Testis (tissue), 3 donors: ENCODE data around the gene RNF180. TPM values are rescaled to one million over a fixed set of nuclear protein-coding genes. Genes with fewer than 3 reads are reported as not detected.
A peak's percentile ranks its signal among the peaks of the same experiment; 100 is the strongest.

ENCODE experiments used
- DNase-seq: peaks from one replicate; pipeline ENCODE4 v3.0.0-alpha.2; 2019
- H3K27ac ChIP-seq, 2 donors: fragments of 200-600 bp; sonication (generic); one replicate each; pipeline ENCODE4 v1.5.1; 2019
- H3K27me3 ChIP-seq: fragments of 200-600 bp; sonication (generic); one replicate; pipeline ENCODE4 v1.5.1; 2019
- H3K36me3 ChIP-seq: fragments of 200-600 bp; sonication (generic); one replicate; pipeline ENCODE4 v1.5.1; 2017; ENCODE audit warnings: low read depth; ENCODE audit errors: missing control alignments
- H3K4me1 ChIP-seq: fragments of 200-600 bp; sonication (generic); one replicate; pipeline ENCODE4 v1.5.1; 2019
- H3K4me3 ChIP-seq, 2 donors: fragments of 200-600 bp; sonication (generic); one replicate each; pipeline ENCODE4 v1.5.1; 2017 to 2019
- H3K9me3 ChIP-seq: fragments of 200-600 bp; sonication (generic); one replicate; pipeline ENCODE4 v1.5.1; 2017
- POLR2A ChIP-seq: fragments of 450-650 bp; IDR thresholded peaks from one replicate; pipeline ENCODE4 v1.6.1; 2017; ENCODE audit warnings: antibody characterized with exemption, mild to moderate bottlenecking, moderate library complexity
- WGBS, 2 donors: methylation state at CpG; one replicate each; pipeline ENCODE4 v1.1.5; 2018; 5-methylcytosine and 5-hydroxymethylcytosine counted together
- intact Hi-C: fragments of 100-400 bp; cut with DNase I; formaldehyde crosslinking; loops from one replicate; pipeline ENCODE4 v1.15.1; 2023; ENCODE audit warnings: low total_unique reads
- polyA plus RNA-seq: library from polyadenylated mRNA; stranded (reverse); fragments of 350-450 nt; fragmentation: Illumina TruSeq; extraction: RNeasy Lipid Tissue Mini Kit (QIAGEN cat#74804); gene quantifications from one replicate; pipeline ENCODE4 v1.2.3, GENCODE V29; 2014; ENCODE audit warnings: low read depth, low replicate concordance; ENCODE audit not compliant: insufficient read depth
- total RNA-seq, 2 donors: library from RNA; depleted of rRNA; stranded (reverse); fragments of >200 nt; gene quantifications; one replicate each; pipeline ENCODE4 v1.2.3, GENCODE V29; 2016
- TF ChIP-seq, protein P1 (sequence below), 3 experiments: fragments of 450-650 bp in 2 of 3; fragments of 200-600 bp in 1 of 3; sonication (generic) in 1 of 3; IDR thresholded peaks; one replicate each; pipeline ENCODE4 v1.5.1; 2016 to 2019; ENCODE audit warnings: antibody characterized with exemption in 3 of 3, mild to moderate bottlenecking in 2 of 3, moderate library complexity in 1 of 3

RNF180 gene
- total and polyA plus RNA-seq, 3 donors from 2014 or later, result 4.5 to 25.6 (median 23.1) TPM

DNA sequence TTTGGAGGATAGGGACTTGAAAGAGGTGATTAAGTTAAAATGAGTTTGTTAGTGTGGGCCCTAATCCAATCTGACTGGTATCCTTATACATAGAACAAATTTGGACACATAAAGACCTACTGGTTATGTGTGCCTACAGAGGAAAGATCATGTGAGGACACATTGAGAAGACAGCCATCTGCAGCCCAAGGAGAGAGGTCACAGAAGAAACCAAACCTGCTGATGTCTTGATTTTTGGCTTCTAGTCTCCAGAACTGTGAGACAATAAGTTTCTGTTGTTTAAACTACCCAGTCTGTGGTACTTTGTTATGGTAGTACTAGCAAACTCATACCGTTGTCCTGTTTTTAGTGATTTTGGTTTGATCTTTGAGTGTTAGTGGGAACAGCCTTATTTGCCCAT, 18.3 kb downstream of the RNF180 start:
- Histone ChIP-seq H3K9me3 (no peaks in the 10 kb centered on the region), H3K4me3 (no peak overlapping the region), H3K27ac (no peak overlapping the region), H3K4me1 (no peaks in the 10 kb centered on the region), H3K27me3 (no peaks in the 10 kb centered on the region), H3K36me3 (no peaks in the 10 kb centered on the region)
- WGBS, 2 donors, result 90 to 93% methylated on average over 1 of the region's 1 CpG
- DNase-seq, result no peak
- intact Hi-C loops, result no loop called here
- TF ChIP-seq POLR2A, result no peak
- TF ChIP-seq, protein P1, sequence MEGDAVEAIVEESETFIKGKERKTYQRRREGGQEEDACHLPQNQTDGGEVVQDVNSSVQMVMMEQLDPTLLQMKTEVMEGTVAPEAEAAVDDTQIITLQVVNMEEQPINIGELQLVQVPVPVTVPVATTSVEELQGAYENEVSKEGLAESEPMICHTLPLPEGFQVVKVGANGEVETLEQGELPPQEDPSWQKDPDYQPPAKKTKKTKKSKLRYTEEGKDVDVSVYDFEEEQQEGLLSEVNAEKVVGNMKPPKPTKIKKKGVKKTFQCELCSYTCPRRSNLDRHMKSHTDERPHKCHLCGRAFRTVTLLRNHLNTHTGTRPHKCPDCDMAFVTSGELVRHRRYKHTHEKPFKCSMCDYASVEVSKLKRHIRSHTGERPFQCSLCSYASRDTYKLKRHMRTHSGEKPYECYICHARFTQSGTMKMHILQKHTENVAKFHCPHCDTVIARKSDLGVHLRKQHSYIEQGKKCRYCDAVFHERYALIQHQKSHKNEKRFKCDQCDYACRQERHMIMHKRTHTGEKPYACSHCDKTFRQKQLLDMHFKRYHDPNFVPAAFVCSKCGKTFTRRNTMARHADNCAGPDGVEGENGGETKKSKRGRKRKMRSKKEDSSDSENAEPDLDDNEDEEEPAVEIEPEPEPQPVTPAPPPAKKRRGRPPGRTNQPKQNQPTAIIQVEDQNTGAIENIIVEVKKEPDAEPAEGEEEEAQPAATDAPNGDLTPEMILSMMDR (IDR thresholded peaks at IDR 0.05), result no peak

DNA sequence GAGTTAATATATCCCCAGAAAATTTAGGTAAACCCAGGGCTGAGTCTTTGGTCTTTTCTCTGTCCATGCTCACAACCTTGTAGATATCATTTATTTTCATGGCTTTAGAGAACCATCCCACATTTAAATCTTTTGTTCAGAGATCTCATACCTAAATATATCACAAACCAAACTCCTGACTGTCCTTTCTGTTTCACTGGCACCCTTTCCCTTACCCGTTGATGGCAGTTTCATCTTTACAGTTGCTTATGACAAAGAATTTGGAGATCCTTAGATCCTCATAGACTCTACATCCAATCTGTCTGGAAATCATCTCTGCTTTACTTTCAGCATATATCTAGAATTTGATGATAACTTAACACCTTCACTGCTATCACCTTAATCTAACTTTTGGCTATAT, 19.2 kb downstream of the RNF180 start:
- Histone ChIP-seq H3K4me1 (no peaks in the 10 kb centered on the region), H3K4me3 (no peak overlapping the region), H3K36me3 (no peaks in the 10 kb centered on the region), H3K9me3 (no peaks in the 10 kb centered on the region), H3K27ac (no peak overlapping the region), H3K27me3 (no peaks in the 10 kb centered on the region)
- intact Hi-C loops, result no loop called here
- no peak for DNase-seq
- no peak for TF ChIP-seq POLR2A
- TF ChIP-seq, protein P1 (IDR thresholded peaks at IDR 0.05), result no peak
- WGBS, 2 donors, result 81 to 98% methylated on average over 1 of the region's 1 CpG

DNA sequence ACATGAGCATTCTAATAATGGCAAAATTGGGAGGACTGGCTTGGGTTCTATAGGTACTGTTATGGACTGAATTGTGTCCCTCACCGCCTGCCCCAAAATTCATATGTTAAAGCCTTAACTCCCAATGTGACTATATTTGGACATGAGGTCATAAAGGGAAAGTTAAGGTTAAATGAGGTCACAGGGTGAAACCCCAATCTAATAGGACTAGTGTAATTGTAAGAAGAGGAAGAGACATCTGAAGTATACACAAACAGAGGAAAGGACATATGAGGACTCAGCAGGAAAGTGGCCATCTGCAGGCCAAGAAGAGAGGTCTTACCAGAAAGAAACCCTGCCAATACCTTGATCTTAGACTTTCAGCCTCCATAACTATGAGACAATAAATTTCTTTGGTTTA, 23.1 kb downstream of the RNF180 start:
- intact Hi-C loops, result no loop called here
- no peak for DNase-seq
- Histone ChIP-seq H3K4me1 (no peaks in the 10 kb centered on the region), H3K36me3 (no peaks in the 10 kb centered on the region), H3K27me3 (no peaks in the 10 kb centered on the region), H3K9me3 (no peaks in the 10 kb centered on the region), H3K4me3 (no peak overlapping the region), H3K27ac (no peak overlapping the region)
- WGBS, 2 donors, result 96 to 98% methylated on average over 1 of the region's 1 CpG
- TF ChIP-seq, protein P1 (IDR thresholded peaks at IDR 0.05), result no peak
- no peak for TF ChIP-seq POLR2A

DNA sequence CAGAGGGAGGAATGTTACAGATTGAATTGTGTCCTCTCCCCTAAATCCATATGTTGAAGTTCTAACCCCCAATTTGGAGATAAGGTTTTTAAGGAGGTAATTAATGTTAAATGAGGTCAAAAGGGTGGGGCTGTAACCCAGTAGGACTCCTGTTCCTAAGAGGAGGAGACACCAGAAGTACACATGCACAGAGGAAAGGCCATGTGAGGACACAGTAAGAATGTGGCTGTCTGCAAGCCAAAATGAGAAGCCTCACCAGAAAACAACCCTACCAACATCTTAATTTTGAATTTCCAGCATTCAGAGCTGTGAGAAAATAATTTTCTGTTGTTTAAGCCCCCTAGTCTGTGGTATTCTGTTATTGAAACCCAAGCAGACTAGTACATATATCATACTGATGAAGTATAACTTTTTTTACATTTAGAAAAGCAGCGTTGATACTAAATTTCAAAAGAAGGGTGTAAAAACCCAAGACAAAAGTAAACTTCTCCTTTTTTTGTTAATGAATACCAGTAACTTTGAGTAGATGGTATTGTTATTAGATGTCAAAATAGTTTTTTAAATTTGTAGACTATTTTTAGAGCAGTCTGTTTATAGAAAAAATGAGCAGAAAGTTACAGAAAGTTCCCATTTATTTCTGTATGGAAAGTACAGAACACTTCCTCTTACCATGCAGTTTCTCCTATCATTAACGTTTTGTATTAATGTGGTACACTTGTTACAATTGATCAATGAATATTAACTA, 25.1 kb downstream of the RNF180 start:
- peak; percentile 17 for DNase-seq
- Histone ChIP-seq H3K4me1 (no peaks in the 10 kb centered on the region), H3K9me3 (no peaks in the 10 kb centered on the region), H3K27ac (no peak overlapping the region), H3K36me3 (no peaks in the 10 kb centered on the region), H3K27me3 (no peaks in the 10 kb centered on the region), H3K4me3 (no peak overlapping the region)
- 26 to 46% methylated on average over 2 of the region's 2 CpGs for WGBS, 2 donors
- intact Hi-C loops, result loop anchor here (10.0 kb wide), 1 partner anchor 46 kb away; no protein-coding TSS in a partner anchor
- TF ChIP-seq, protein P1 (IDR thresholded peaks at IDR 0.05), result no peak
- TF ChIP-seq POLR2A, result no peak

DNA sequence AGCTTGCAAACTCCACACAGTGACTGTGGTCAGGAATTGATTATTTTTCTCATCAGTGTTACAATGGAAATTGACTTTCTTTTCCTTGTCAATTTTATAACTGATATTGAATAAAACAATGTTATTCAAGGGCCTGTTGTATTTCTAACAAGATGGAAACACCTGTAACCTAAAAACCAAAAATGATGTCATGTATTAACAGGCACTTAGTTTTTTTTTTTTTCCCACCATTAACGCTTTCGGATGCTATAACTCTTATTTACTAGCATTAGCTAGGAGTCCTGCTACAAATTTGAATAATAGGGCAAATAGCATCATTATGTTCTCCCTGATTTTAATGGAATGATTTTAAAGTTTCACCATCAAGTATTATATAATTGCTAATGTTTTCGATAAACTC, 30.3 kb downstream of the RNF180 start:
- H3K27me3 ChIP-seq, result no peaks in the 10 kb centered on the region
- H3K27ac ChIP-seq, result no peak overlapping the region
- DNase-seq, result no peak
- no peak overlapping the region for H3K4me3 ChIP-seq
- H3K4me1 ChIP-seq, result no peaks in the 10 kb centered on the region
- TF ChIP-seq, protein P1 (IDR thresholded peaks at IDR 0.05), result no peak
- TF ChIP-seq POLR2A, result no peak
- intact Hi-C loops, result loop anchor here (10.0 kb wide), 1 partner anchor 51 kb away; no protein-coding TSS in a partner anchor
- WGBS, 2 donors, result 95 to 96% methylated on average over 3 of the region's 3 CpGs
- H3K36me3 ChIP-seq, result no peaks in the 10 kb centered on the region
- no peaks in the 10 kb centered on the region for H3K9me3 ChIP-seq
